HepG2 (cell line): ENCODE measurements around the gene CTNND1. TPM values are rescaled to one million over a fixed set of nuclear protein-coding genes. Genes with fewer than 3 reads are reported as not detected.
A peak's percentile ranks its signal among the peaks of the same experiment; 100 is the strongest.

Experiments used
- AGO2 ChIP-seq: fragments of 200-400 bp; formaldehyde crosslinking; optimal IDR thresholded peaks from 2 replicates; pipeline ENCODE3; 2017; ENCODE audit warnings: mild to moderate bottlenecking, low read depth, low read length, moderate library complexity
- ARID2 ChIP-seq: sonication (generic); formaldehyde crosslinking; IDR thresholded peaks from 2 replicates; pipeline ENCODE4 v1.8.1; 2022; ENCODE audit warnings: mild to moderate bottlenecking, missing genetic modification reagents, borderline replicate concordance
- BCL6 ChIP-seq: IDR thresholded peaks from 2 replicates; pipeline ENCODE4 v1.6.1; 2016; ENCODE audit warnings: missing genetic modification reagents, missing compliant biosample characterization
- E2F1 ChIP-seq: sonication (generic); formaldehyde crosslinking; IDR thresholded peaks from 2 replicates; pipeline ENCODE4 v1.5.0; 2020; ENCODE audit warnings: missing genetic modification reagents
- HNRNPLL ChIP-seq: fragments of 200-400 bp; formaldehyde crosslinking; IDR thresholded peaks from 2 replicates; pipeline ENCODE4 v1.6.1; 2017; ENCODE audit warnings: mild to moderate bottlenecking, low read depth, low read length; ENCODE audit not compliant: poor library complexity, severe bottlenecking
- MIER2 ChIP-seq: IDR thresholded peaks from 2 replicates; pipeline ENCODE4 v1.6.1; 2016; ENCODE audit warnings: missing biosample characterization, missing genetic modification reagents
- PATZ1 ChIP-seq: sonication (generic); formaldehyde crosslinking; IDR thresholded peaks from 2 replicates; pipeline ENCODE4 v1.4.0; 2020; ENCODE audit warnings: missing genetic modification reagents
- PAX8 ChIP-seq: sonication (generic); formaldehyde crosslinking; IDR thresholded peaks from 2 replicates; pipeline ENCODE4 v1.8.0; 2022; ENCODE audit warnings: mild to moderate bottlenecking, missing genetic modification reagents, borderline replicate concordance
- PHF21A ChIP-seq: sonication (generic); formaldehyde crosslinking; IDR thresholded peaks from 2 replicates; pipeline ENCODE4 v1.5.0; 2020; ENCODE audit warnings: mild to moderate bottlenecking, missing genetic modification reagents
- SMAD1 ChIP-seq: sonication (generic); formaldehyde crosslinking; IDR thresholded peaks from 2 replicates; pipeline ENCODE4 v1.4.0; 2020; ENCODE audit warnings: missing genetic modification reagents, low read depth, mild to moderate bottlenecking, borderline replicate concordance
- ZC3H4 ChIP-seq: sonication (generic); formaldehyde crosslinking; IDR thresholded peaks from 2 replicates; pipeline ENCODE4 v1.4.0; 2020; ENCODE audit warnings: missing genetic modification reagents, borderline replicate concordance
- ZNF253 ChIP-seq: sonication (generic); formaldehyde crosslinking; IDR thresholded peaks from 2 replicates; pipeline ENCODE4 v1.8.0; 2022; ENCODE audit warnings: mild to moderate bottlenecking, missing genetic modification reagents, borderline replicate concordance
- ZNF430 ChIP-seq: sonication (generic); formaldehyde crosslinking; IDR thresholded peaks from 2 replicates; pipeline ENCODE4 v1.9.0; 2021; ENCODE audit warnings: mild to moderate bottlenecking, missing genetic modification reagents
- ZNF432 ChIP-seq: sonication (generic); formaldehyde crosslinking; IDR thresholded peaks from 2 replicates; pipeline ENCODE4 v1.5.0; 2020; ENCODE audit warnings: missing genetic modification reagents, mild to moderate bottlenecking, borderline replicate concordance
- ZNF501 ChIP-seq: sonication (generic); formaldehyde crosslinking; IDR thresholded peaks from 2 replicates; pipeline ENCODE4 v1.5.1; 2020; ENCODE audit warnings: mild to moderate bottlenecking, moderate library complexity, missing genetic modification reagents
- ZNF598 ChIP-seq: sonication (generic); formaldehyde crosslinking; IDR thresholded peaks from 2 replicates; pipeline ENCODE4 v1.5.1; 2020; ENCODE audit warnings: mild to moderate bottlenecking, missing genetic modification reagents, borderline replicate concordance
- ZNF609 ChIP-seq: sonication (generic); formaldehyde crosslinking; IDR thresholded peaks from 2 replicates; pipeline ENCODE4 v1.4.0; 2020; ENCODE audit warnings: mild to moderate bottlenecking, missing genetic modification reagents, borderline replicate concordance
- ZNF652 ChIP-seq: IDR thresholded peaks from 2 replicates; pipeline ENCODE4 v1.6.1; 2016; ENCODE audit warnings: low read depth, borderline replicate concordance
- ZNF737 ChIP-seq: sonication (generic); formaldehyde crosslinking; IDR thresholded peaks from 2 replicates; pipeline ENCODE4 v1.5.0; 2020; ENCODE audit warnings: missing genetic modification reagents, mild to moderate bottlenecking, borderline replicate concordance
- ZSCAN25 ChIP-seq: sonication (generic); formaldehyde crosslinking; IDR thresholded peaks from 2 replicates; pipeline ENCODE4 v1.8.0; 2022; ENCODE audit warnings: mild to moderate bottlenecking, missing genetic modification reagents
- polyA plus RNA-seq, 8 experiments: library from polyadenylated mRNA; depleted of rRNA in 3 of 8; stranded (reverse) in 7 of 8; unstranded in 1 of 8; fragments of >200 nt; fragmentation: Illumina TruSeq in 4 of 8; extraction: Trizol in 4 of 8; gene quantifications; 2 replicates each; pipeline versions ENCODE4 v1.2.1 to v1.2.3, GENCODE V29; 2011 to 2016; ENCODE audit warnings: low read depth in 4 of 8, missing spikeins in 1 of 8, mixed read lengths in 1 of 8; ENCODE audit not compliant: insufficient read depth in 1 of 8
- total RNA-seq, 5 experiments: library from RNA; depleted of rRNA; stranded (reverse); fragments of >200 nt; fragmentation: Illumina TruSeq; extraction: Trizol; gene quantifications; 2 replicates each; pipeline ENCODE4 v1.2.3, GENCODE V29; 2016; ENCODE audit warnings: low read depth in 1 of 5

The CTNND1 gene
- total and polyA plus RNA-seq, 2 of the 13 experiments (the other 11 are each of a cell fraction or from before 2014, with no cell fraction given), result 117 to 128 TPM

- TF ChIP-seq ZNF609 (CRISPR knock-in tag) (0 out of 2 replicates have a peak, but pooled peaks have one; percentile 38), PHF21A (CRISPR knock-in tag) (no peak), MIER2 (CRISPR knock-in tag) (no peak), ZNF253 (no peak), BCL6 (peak; percentile 21; the same call in 1 of the 2 replicates), PAX8 (CRISPR knock-in tag) (no peak), AGO2 (no peak), ZNF598 (CRISPR knock-in tag) (no peak), ZNF432 (CRISPR knock-in tag) (no peak), E2F1 (CRISPR knock-in tag) (no peak), ZNF501 (CRISPR knock-in tag) (no peak), ZSCAN25 (CRISPR knock-in tag) (no peak), HNRNPLL (no peak), ZNF652 (CRISPR knock-in tag) (no peak), ZNF737 (CRISPR knock-in tag) (no peak), ZC3H4 (CRISPR knock-in tag) (no peak), PATZ1 (peak; percentile 63), ARID2 (CRISPR knock-in tag) (0 out of 2 replicates have a peak, but pooled peaks have one; percentile 38), ZNF430 (CRISPR knock-in tag) (no peak), SMAD1 (CRISPR knock-in tag) (no peak)
These were observed at the start of gene CTNND1 (continued) for GRCh38 chr11:57761301-57762234.
